ENCODE measurements around the gene CPEB4. TPM values are rescaled to one million over a fixed set of nuclear protein-coding genes. Genes with fewer than 3 reads are reported as not detected.

The CPEB4 gene
- polyA plus RNA-seq, 4 donors: 35.7 to 43.4 (median 40.6) TPM

DNA sequence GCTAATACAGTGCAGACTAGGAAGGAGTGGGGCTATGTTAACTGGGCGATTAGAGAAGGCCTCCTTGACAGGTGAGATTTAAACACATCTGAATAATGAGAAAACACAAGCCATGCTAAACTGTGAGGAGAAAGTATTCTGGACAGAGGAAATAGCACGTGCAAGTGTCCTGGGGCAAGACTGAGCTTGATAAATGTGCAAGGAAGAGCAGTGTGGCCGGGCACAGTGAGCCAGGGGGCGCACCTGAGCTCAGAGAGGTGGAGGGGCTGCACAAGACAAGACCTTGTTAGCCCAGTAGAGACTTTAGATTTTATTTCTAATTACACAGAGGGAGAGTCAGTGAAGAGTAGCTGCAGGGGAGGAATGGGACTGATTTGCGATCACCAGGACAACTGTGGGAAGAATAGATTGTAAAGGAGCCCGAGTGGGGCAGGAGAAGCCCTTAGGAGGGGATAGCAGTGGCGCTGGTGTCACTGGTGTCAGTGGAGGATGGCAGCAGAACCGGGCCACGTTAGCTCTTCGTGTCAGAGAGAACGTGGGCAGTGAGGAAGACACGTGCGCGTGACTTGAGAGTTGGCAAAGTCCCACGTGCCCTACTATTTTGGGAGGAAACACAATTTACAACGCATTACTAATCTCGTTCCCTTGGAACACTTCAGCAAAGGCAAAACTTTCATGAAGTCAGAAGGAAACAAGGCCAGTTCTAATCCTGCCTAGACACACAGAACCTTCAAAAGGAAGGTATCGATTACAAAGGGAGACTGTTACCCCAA lies 82.9 kb downstream of the CPEB4 start:
- no peak for DNase-seq (ENCODE audit: low read depth in 4 of 4, low spot score in 3 of 4)

DNA sequence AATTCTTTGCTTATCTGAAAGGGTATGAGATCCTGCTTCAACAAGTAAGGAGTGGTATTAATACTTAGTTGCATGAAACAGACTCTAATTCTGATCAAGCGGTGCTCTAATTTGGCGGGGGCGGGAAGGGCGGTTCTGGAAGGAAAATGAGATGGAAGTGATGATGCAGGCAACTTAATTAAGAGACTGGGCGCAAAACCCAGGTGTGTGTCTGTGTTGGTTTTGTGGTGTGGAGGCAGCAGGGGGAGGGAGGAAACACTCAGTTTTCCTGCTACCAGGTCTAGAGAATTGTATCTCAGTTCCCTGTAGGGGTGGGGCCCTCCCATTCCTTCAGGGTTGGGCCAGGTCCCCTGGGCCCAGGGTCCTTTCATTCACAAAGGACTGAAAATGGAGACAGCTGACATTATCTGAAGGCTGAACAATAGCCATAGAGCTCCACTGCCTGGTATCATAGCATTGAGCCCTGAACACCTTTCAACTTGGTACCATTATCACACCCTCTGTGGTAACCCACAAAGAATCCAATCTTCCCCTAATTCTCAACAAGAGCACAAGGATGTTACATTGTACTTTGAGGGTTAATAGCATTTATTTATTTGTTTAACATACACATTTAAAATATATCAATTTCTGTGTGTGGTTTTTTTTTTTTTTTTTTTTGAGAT lies 83.7 kb downstream of the CPEB4 start:
- no peak for DNase-seq (ENCODE audit: low read depth in 4 of 4, low spot score in 3 of 4)

DNA sequence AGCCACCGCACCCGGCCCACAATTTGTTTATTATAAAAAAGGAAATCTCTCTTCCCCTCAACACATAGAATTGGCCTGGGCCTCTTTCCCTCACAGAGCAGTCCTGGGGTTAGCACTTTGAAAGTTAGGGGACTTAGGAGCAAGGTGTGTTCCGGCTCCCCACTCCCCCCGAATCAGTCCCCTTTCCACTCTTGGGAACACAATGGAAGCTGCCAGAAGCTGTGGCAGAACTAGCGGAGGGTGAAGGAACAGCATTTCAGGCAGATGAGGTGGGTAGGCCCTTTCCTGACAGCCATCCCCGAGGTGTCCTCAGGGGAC lies 84.4 kb downstream of the CPEB4 start:
- no peak for DNase-seq (ENCODE audit: low read depth in 4 of 4, low spot score in 3 of 4)

DNA sequence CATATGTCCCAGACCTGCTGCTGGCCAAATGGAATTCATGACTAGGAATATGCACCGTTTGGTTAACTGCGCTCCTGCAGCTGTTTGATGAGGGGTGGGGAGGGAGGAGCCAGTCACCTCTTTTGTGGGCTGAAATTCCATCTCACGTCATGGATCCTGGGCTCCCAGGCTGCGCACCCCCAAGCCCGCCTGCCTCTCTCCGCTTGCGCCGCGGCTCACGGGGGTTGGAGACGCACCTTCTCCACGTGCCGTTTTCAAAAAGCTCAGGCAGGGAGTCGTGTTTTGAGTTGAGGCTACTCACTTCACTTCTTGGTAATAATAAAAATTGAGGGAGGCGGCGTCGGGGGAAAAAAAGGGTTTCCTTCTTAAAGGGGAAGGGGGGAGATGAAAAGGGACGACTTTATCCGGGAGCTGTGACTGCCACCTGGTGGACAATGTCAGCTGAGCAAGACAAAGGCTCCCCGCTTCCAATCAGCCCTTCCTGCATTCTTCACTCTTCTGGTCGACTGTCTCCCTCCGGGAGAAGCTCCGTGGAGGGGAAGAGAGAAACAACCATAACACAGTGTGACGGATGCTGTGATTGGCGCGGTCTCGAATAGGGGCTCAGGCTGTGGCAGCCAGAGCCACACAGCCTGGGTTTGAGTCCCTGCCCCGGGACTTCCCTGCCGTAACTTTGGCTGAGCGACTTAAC lies 84.9 kb downstream of the CPEB4 start:
- DNase-seq (ENCODE audit: low read depth in 4 of 4, low spot score in 3 of 4): peak; percentile 81 to 88 (median 84)

DNA sequence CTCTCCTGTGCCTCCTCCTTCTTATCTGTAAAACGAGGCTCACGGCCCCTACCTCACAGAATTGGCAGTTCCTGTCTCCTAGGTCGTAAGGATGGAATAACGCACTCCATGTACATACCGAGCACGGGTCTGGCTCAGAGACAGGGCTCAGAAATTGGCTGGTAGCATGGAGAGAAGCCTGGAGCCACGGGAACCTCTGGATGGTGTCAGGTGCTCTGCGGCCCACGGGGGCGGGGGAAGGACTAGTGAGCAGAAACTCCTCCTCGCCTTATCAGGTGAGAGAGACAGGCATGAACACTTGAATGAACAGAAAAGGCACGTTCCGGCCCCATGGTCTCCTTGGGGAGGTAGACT lies 85.4 kb downstream of the CPEB4 start:
- DNase-seq (ENCODE audit: low read depth in 4 of 4, low spot score in 3 of 4): no peak

- DNase-seq (ENCODE audit: low read depth in 4 of 4, low spot score in 3 of 4): no peak
Measured at GRCh38 chr5:173974688-173975239, 86.6 kb downstream of the CPEB4 start.

- no peak for DNase-seq (ENCODE audit: low read depth in 4 of 4, low spot score in 3 of 4)
Measured at GRCh38 chr5:173981185-173981761, 93.1 kb downstream of the CPEB4 start.

- no peak for DNase-seq (ENCODE audit: low read depth in 4 of 4, low spot score in 3 of 4)
Measured at GRCh38 chr5:173984218-173984617, 96.1 kb downstream of the CPEB4 start.

GRCh38 chr5:173988554-173989431 lies 100.6 kb downstream of the CPEB4 start, which contains the start of gene C5orf47:
TSS of gene C5orf47 (plus strand) at chr5:173989170. CDS start at chr5:173989264, 94 bp downstream.
- DNase-seq (ENCODE audit: low read depth in 4 of 4, low spot score in 3 of 4): no peak

GRCh38 chr5:173989432-173990082 lies 101.4 kb downstream of the CPEB4 start:
- DNase-seq (ENCODE audit: low read depth in 4 of 4, low spot score in 3 of 4): no peak

- DNase-seq (ENCODE audit: low read depth in 4 of 4, low spot score in 3 of 4): no peak
Measured at GRCh38 chr5:173997331-173997730, 109.2 kb downstream of the CPEB4 start.

GRCh38 chr5:173998531-173998930 lies 110.4 kb downstream of the CPEB4 start:
- DNase-seq (ENCODE audit: low read depth in 4 of 4, low spot score in 3 of 4): no peak

GRCh38 chr5:174000076-174000475 lies 111.9 kb downstream of the CPEB4 start:
- no peak for DNase-seq (ENCODE audit: low read depth in 4 of 4, low spot score in 3 of 4)

- no peak for DNase-seq (ENCODE audit: low read depth in 4 of 4, low spot score in 3 of 4)
Measured at GRCh38 chr5:174003795-174004194, 115.6 kb downstream of the CPEB4 start.

- no peak for DNase-seq (ENCODE audit: low read depth in 4 of 4, low spot score in 3 of 4)
Measured at GRCh38 chr5:174008922-174009321, 120.8 kb downstream of the CPEB4 start.

- DNase-seq (ENCODE audit: low read depth in 4 of 4, low spot score in 3 of 4): no peak
Measured at GRCh38 chr5:174010365-174010764, 122.2 kb downstream of the CPEB4 start.

- no peak for DNase-seq (ENCODE audit: low read depth in 4 of 4, low spot score in 3 of 4)
Measured at GRCh38 chr5:174011441-174011840, 123.3 kb downstream of the CPEB4 start.
